PC-9 (cell line): ENCODE measurements around the gene ZNF444. TPM values are rescaled to one million over a fixed set of nuclear protein-coding genes. Genes with fewer than 3 reads are reported as not detected.

ENCODE experiments used
- BruUV-seq: library from RNA; stranded (reverse); fragments of 400-500 nt; replicated peaks from 2 replicates; lab custom pipeline; 2021; lab: Mats Ljungman, UMichigan
- CTCF ChIA-PET: fragments of 300-600 bp; sonication (Branson Sonifier 250); formaldehyde crosslinking; loops from one replicate; lab custom pipeline; 2022; ENCODE audit warnings: antibody characterized with exemption; lab: Charles Lee
- POLR2A ChIA-PET: fragments of 300-600 bp; sonication (Branson Sonifier 250); formaldehyde crosslinking; loops from one replicate; lab custom pipeline; 2022; ENCODE audit warnings: antibody characterized with exemption; ENCODE audit not compliant: unreplicated experiment; lab: Charles Lee
- DNase-seq, 2 experiments: peaks; one replicate each; pipeline versions ENCODE4 v3.0.0 to v3.0.0-alpha.2; 2015 to 2022; ENCODE audit warnings: mixed read lengths in 1 of 2
- H2AFZ ChIP-seq: fragments of 200-600 bp; sonication (generic); 2 replicates; pipeline ENCODE4 v1.8.1; 2017; ENCODE audit warnings: antibody characterized with exemption
- H3F3A ChIP-seq: fragments of 200-600 bp; sonication (generic); 2 replicates; pipeline ENCODE4 v1.8.1; 2017; ENCODE audit warnings: antibody characterized with exemption, mild to moderate bottlenecking, low read depth; ENCODE audit not compliant: insufficient read depth
- H3K27ac ChIP-seq: fragments of 200-600 bp; sonication (generic); 2 replicates; pipeline ENCODE4 v1.6.1; 2016; ENCODE audit warnings: mixed run types
- H3K27me3 ChIP-seq: fragments of 200-600 bp; sonication (generic); 2 replicates; pipeline ENCODE4 v1.6.1; 2016; ENCODE audit warnings: low read depth, mixed run types; ENCODE audit not compliant: insufficient read depth
- H3K36me3 ChIP-seq: fragments of 200-600 bp; sonication (generic); 2 replicates; pipeline ENCODE4 v1.6.1; 2016; ENCODE audit warnings: low read depth, mixed run types
- H3K4me1 ChIP-seq: fragments of 200-600 bp; sonication (generic); replicated peaks from 2 replicates; pipeline ENCODE4 v1.6.1; 2016; ENCODE audit warnings: mixed run types; ENCODE audit not compliant: insufficient read depth
- H3K4me2 ChIP-seq: fragments of 200-600 bp; sonication (generic); 2 replicates; pipeline ENCODE4 v1.6.1; 2017; ENCODE audit warnings: mixed run types
- H3K4me3 ChIP-seq: fragments of 200-600 bp; sonication (generic); 2 replicates; pipeline ENCODE4 v1.6.1; 2016; ENCODE audit warnings: mixed run types
- H3K79me2 ChIP-seq: fragments of 200-600 bp; sonication (generic); 2 replicates; pipeline ENCODE4 v1.6.1; 2017; ENCODE audit warnings: low read depth, mixed run types
- H3K9me2 ChIP-seq: fragments of 200-600 bp; sonication (generic); 2 replicates; pipeline ENCODE4 v1.8.1; 2017; ENCODE audit warnings: mild to moderate bottlenecking; ENCODE audit not compliant: insufficient read depth
- H3K9me3 ChIP-seq: fragments of 200-600 bp; sonication (generic); 2 replicates; pipeline ENCODE4 v1.8.1; 2016; ENCODE audit warnings: low read depth; ENCODE audit not compliant: insufficient read depth
- H4K20me1 ChIP-seq: fragments of 200-600 bp; sonication (generic); 2 replicates; pipeline ENCODE4 v1.8.1; 2017; ENCODE audit not compliant: insufficient read depth
- EZH2 ChIP-seq: fragments of 200-600 bp; sonication (generic); IDR thresholded peaks from 2 replicates; pipeline ENCODE4 v1.8.0; 2017; ENCODE audit warnings: antibody characterized with exemption, low read depth
- intact Hi-C: fragments of 100-400 bp; cut with micrococcal nuclease; formaldehyde crosslinking; loops from one replicate; pipeline ENCODE4 v1.10.0; 2022; ENCODE audit not compliant: unreplicated experiment
- total RNA-seq: library from RNA; stranded (reverse); gene quantifications from 2 replicates; pipeline ENCODE4 v1.2.3, GENCODE V29; 2021
- TF ChIP-seq, protein P1 (sequence below): fragments of 200-600 bp; sonication (generic); conservative IDR thresholded peaks from 2 replicates; pipeline ENCODE4 v1.6.1; 2017; ENCODE audit warnings: mixed run types, antibody characterized with exemption, mild to moderate bottlenecking, moderate library complexity

The ZNF444 gene
- total RNA-seq, 1 experiment from 2014 or later: 50.5 TPM

- DNase-seq: no peak
- ChIA-PET CTCF (no interaction called here), POLR2A (no interaction called here)
- H3K4me1 ChIP-seq: no peaks in the 10 kb centered on the region
- BruUV-seq: no TSS peak
- no peaks in the 10 kb centered on the region for H3K9me3 ChIP-seq
- no peak overlapping the region for H3K4me2 ChIP-seq
- H4K20me1 ChIP-seq: peaks cover 14% of the 10 kb centered on the region
- peaks cover 12% of the 10 kb centered on the region; the same call in 1 of the 2 replicates for H3K36me3 ChIP-seq
- H3F3A ChIP-seq: no peaks in the 10 kb centered on the region
- no peak overlapping the region for H3K4me3 ChIP-seq
- intact Hi-C loops: no loop called here
- TF ChIP-seq, protein P1, sequence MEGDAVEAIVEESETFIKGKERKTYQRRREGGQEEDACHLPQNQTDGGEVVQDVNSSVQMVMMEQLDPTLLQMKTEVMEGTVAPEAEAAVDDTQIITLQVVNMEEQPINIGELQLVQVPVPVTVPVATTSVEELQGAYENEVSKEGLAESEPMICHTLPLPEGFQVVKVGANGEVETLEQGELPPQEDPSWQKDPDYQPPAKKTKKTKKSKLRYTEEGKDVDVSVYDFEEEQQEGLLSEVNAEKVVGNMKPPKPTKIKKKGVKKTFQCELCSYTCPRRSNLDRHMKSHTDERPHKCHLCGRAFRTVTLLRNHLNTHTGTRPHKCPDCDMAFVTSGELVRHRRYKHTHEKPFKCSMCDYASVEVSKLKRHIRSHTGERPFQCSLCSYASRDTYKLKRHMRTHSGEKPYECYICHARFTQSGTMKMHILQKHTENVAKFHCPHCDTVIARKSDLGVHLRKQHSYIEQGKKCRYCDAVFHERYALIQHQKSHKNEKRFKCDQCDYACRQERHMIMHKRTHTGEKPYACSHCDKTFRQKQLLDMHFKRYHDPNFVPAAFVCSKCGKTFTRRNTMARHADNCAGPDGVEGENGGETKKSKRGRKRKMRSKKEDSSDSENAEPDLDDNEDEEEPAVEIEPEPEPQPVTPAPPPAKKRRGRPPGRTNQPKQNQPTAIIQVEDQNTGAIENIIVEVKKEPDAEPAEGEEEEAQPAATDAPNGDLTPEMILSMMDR: no peak
- no peak for TF ChIP-seq EZH2
- no peaks in the 10 kb centered on the region for H3K9me2 ChIP-seq
- no peak overlapping the region for H2AFZ ChIP-seq
- no peaks in the 10 kb centered on the region for H3K27me3 ChIP-seq
- no peaks in the 10 kb centered on the region for H3K79me2 ChIP-seq
- no peak overlapping the region for H3K27ac ChIP-seq
These were observed 17.2 kb downstream of the ZNF444 start for GRCh38 chr19:56158170-56158757.

GRCh38 chr19:56159009-56159559 lies 18.0 kb downstream of the ZNF444 start:
- TF ChIP-seq, protein P1: no peak
- no peak for TF ChIP-seq EZH2

GRCh38 chr19:56159622-56160271 lies 18.7 kb downstream of the ZNF444 start:
- peaks cover 10% of the 10 kb centered on the region; the same call in 1 of the 2 replicates for H3K36me3 ChIP-seq
- no peaks in the 10 kb centered on the region for H3K9me2 ChIP-seq
- H3K9me3 ChIP-seq: no peaks in the 10 kb centered on the region
- intact Hi-C loops: no loop called here
- no peak overlapping the region for H3K4me2 ChIP-seq
- TF ChIP-seq EZH2: no peak
- TF ChIP-seq, protein P1: no peak
- no TSS peak for BruUV-seq
- no peak for DNase-seq
- peaks cover 9% of the 10 kb centered on the region; the same call in 1 of the 2 replicates for H4K20me1 ChIP-seq
- ChIA-PET POLR2A (no interaction called here), CTCF (no interaction called here)
- no peaks in the 10 kb centered on the region for H3F3A ChIP-seq
- H3K27me3 ChIP-seq: no peaks in the 10 kb centered on the region
- H2AFZ ChIP-seq: no peak overlapping the region
- H3K27ac ChIP-seq: no peak overlapping the region
- no peaks in the 10 kb centered on the region for H3K79me2 ChIP-seq
- H3K4me1 ChIP-seq: no peaks in the 10 kb centered on the region
- H3K4me3 ChIP-seq: no peak overlapping the region

More at GRCh38 chr19:56159009-56159559, 18.0 kb downstream of the ZNF444 start:
- Histone ChIP-seq H3K36me3 (peaks cover 12% of the 10 kb centered on the region; the same call in 1 of the 2 replicates), H3F3A (no peaks in the 10 kb centered on the region), H3K9me3 (no peaks in the 10 kb centered on the region), H3K79me2 (no peaks in the 10 kb centered on the region), H3K27me3 (no peaks in the 10 kb centered on the region), H3K4me2 (no peak overlapping the region), H3K4me3 (no peak overlapping the region), H2AFZ (no peak overlapping the region), H3K4me1 (no peaks in the 10 kb centered on the region), H4K20me1 (peaks cover 12% of the 10 kb centered on the region; the same call in 1 of the 2 replicates), H3K9me2 (no peaks in the 10 kb centered on the region), H3K27ac (no peak overlapping the region)
- BruUV-seq: no TSS peak
- intact Hi-C loops: no loop called here
- no peak for DNase-seq
- ChIA-PET CTCF (no interaction called here), POLR2A (no interaction called here)
